Measurements from ENCODE around the gene HBM.
"Not testable (repeated sequence)": the region's sequence is repeated elsewhere in the genome, so short reads cannot be mapped to it uniquely, and the experiment has no call there.

The HBM gene

GRCh38 chr16:133716-134115 lies 32.1 kb upstream of the HBM start:
- Mint-ChIP-seq H3K36me3 (ENCODE audit: low read depth) (peaks cover 43% of the 10 kb centered on the region), H3K27me3 (no peaks in the 10 kb centered on the region), H3K27ac (no peak overlapping the region), H3K9me3 (no peaks in the 10 kb centered on the region), H3K4me3 (no peak overlapping the region), H3K4me1 (ENCODE audit: low read depth) (peaks cover 54% of the 10 kb centered on the region)
- no peak for DNase-seq

GRCh38 chr16:138049-138417 lies 27.7 kb upstream of the HBM start:
- Mint-ChIP-seq H3K27me3 (no peaks in the 10 kb centered on the region), H3K4me3 (peak overlapping the region; percentile 92), H3K4me1 (ENCODE audit: low read depth) (peaks cover 32% of the 10 kb centered on the region), H3K36me3 (ENCODE audit: low read depth) (peaks cover 29% of the 10 kb centered on the region), H3K9me3 (no peaks in the 10 kb centered on the region), H3K27ac (peak overlapping the region; percentile 91)
- peak; percentile 73 for DNase-seq

GRCh38 chr16:140175-140857 lies 25.5 kb upstream of the HBM start:
- Mint-ChIP-seq H3K27me3 (peaks cover 4% of the 10 kb centered on the region), H3K27ac (no peak overlapping the region), H3K9me3 (no peaks in the 10 kb centered on the region), H3K36me3 (ENCODE audit: low read depth) (peaks cover 15% of the 10 kb centered on the region), H3K4me3 (peak overlapping the region; percentile 34), H3K4me1 (ENCODE audit: low read depth) (peaks cover 17% of the 10 kb centered on the region)
- DNase-seq = no peak

GRCh38 chr16:142405-142967 lies 23.3 kb upstream of the HBM start:
- Mint-ChIP-seq H3K4me3 (no peak overlapping the region), H3K4me1 (ENCODE audit: low read depth) (peaks cover 4% of the 10 kb centered on the region), H3K27ac (no peak overlapping the region), H3K9me3 (no peaks in the 10 kb centered on the region), H3K36me3 (ENCODE audit: low read depth) (peaks cover 7% of the 10 kb centered on the region), H3K27me3 (peaks cover 4% of the 10 kb centered on the region)
- no peak for DNase-seq

GRCh38 chr16:143047-143446 lies 22.7 kb upstream of the HBM start:
- Mint-ChIP-seq H3K36me3 (ENCODE audit: low read depth) (peaks cover 4% of the 10 kb centered on the region), H3K4me1 (ENCODE audit: low read depth) (peaks cover 2% of the 10 kb centered on the region), H3K9me3 (no peaks in the 10 kb centered on the region), H3K27ac (no peak overlapping the region), H3K27me3 (peaks cover 4% of the 10 kb centered on the region), H3K4me3 (no peak overlapping the region)
- no peak for DNase-seq

- peaks cover 2% of the 10 kb centered on the region for H3K4me1 Mint-ChIP-seq (ENCODE audit: low read depth)
- H3K4me3 Mint-ChIP-seq = no peak overlapping the region
- H3K27ac Mint-ChIP-seq = no peak overlapping the region
Observed at GRCh38 chr16:143456-143855, 22.3 kb upstream of the HBM start.

GRCh38 chr16:144797-145252 lies 21.0 kb upstream of the HBM start:
- Mint-ChIP-seq H3K36me3 (ENCODE audit: low read depth) (no peaks in the 10 kb centered on the region), H3K9me3 (no peaks in the 10 kb centered on the region), H3K27ac (no peak overlapping the region), H3K4me1 (ENCODE audit: low read depth) (no peaks in the 10 kb centered on the region), H3K4me3 (no peak overlapping the region), H3K27me3 (peaks cover 19% of the 10 kb centered on the region)
- no peak for DNase-seq

More at GRCh38 chr16:143456-143855, 22.3 kb upstream of the HBM start:
- H3K27me3 Mint-ChIP-seq = peaks cover 7% of the 10 kb centered on the region
- no peak for DNase-seq
- H3K36me3 Mint-ChIP-seq (ENCODE audit: low read depth) = peaks cover 4% of the 10 kb centered on the region
- no peaks in the 10 kb centered on the region for H3K9me3 Mint-ChIP-seq

- no peaks in the 10 kb centered on the region for H3K4me1 Mint-ChIP-seq (ENCODE audit: low read depth)
- H3K27me3 Mint-ChIP-seq = peaks cover 28% of the 10 kb centered on the region
- DNase-seq = no peak
- H3K9me3 Mint-ChIP-seq = no peaks in the 10 kb centered on the region
- H3K27ac Mint-ChIP-seq = no peak overlapping the region
- H3K36me3 Mint-ChIP-seq (ENCODE audit: low read depth) = no peaks in the 10 kb centered on the region
- H3K4me3 Mint-ChIP-seq = no peak overlapping the region
Observed at GRCh38 chr16:146646-147045, 19.1 kb upstream of the HBM start.

- Mint-ChIP-seq H3K4me3 (no peak overlapping the region), H3K36me3 (ENCODE audit: low read depth) (no peaks in the 10 kb centered on the region), H3K4me1 (ENCODE audit: low read depth) (peaks cover under 1% of the 10 kb centered on the region), H3K9me3 (no peaks in the 10 kb centered on the region), H3K27ac (no peak overlapping the region), H3K27me3 (peaks cover 31% of the 10 kb centered on the region)
- no peak for DNase-seq
Observed at GRCh38 chr16:149024-149660, 16.6 kb upstream of the HBM start.

GRCh38 chr16:152141-153128 lies 13.3 kb upstream of the HBM start, which contains the start of gene HBZ:
Gene HBZ, plus strand, starts transcription at chr16:152644. Its CDS starts 266 bp downstream, at chr16:152910.
- H3K4me1 Mint-ChIP-seq (ENCODE audit: low read depth) = peaks cover 10% of the 10 kb centered on the region
- no peak within 1 kb of the TSS for H3K27ac Mint-ChIP-seq
- no peak within 1 kb of the TSS for H3K4me3 Mint-ChIP-seq
- no peak for DNase-seq
- H3K27me3 Mint-ChIP-seq = peaks cover 56% of the 10 kb centered on the region
- H3K9me3 Mint-ChIP-seq = no peaks in the 10 kb centered on the region
- no peaks in the 10 kb centered on the region for H3K36me3 Mint-ChIP-seq (ENCODE audit: low read depth)

- not testable (repeated sequence) for DNase-seq; H3K9me3 Mint-ChIP-seq; H3K27ac Mint-ChIP-seq; H3K4me1 Mint-ChIP-seq (ENCODE audit: low read depth); H3K36me3 Mint-ChIP-seq (ENCODE audit: low read depth); H3K4me3 Mint-ChIP-seq
- peaks cover 60% of the 10 kb centered on the region for H3K27me3 Mint-ChIP-seq
Observed at GRCh38 chr16:153129-153521, 12.7 kb upstream of the HBM start.

GRCh38 chr16:153550-154216 lies 12.1 kb upstream of the HBM start:
- DNase-seq; H3K4me3 Mint-ChIP-seq; H3K9me3 Mint-ChIP-seq; H3K27ac Mint-ChIP-seq; H3K36me3 Mint-ChIP-seq (ENCODE audit: low read depth); H3K4me1 Mint-ChIP-seq (ENCODE audit: low read depth): not testable (repeated sequence)
- peaks cover 58% of the 10 kb centered on the region for H3K27me3 Mint-ChIP-seq

GRCh38 chr16:154217-155030 lies 11.4 kb upstream of the HBM start:
- Mint-ChIP-seq H3K4me1 (ENCODE audit: low read depth) (peaks cover 10% of the 10 kb centered on the region), H3K4me3 (peak overlapping the region; percentile 67), H3K9me3 (no peaks in the 10 kb centered on the region), H3K27me3 (peaks cover 57% of the 10 kb centered on the region), H3K27ac (no peak overlapping the region), H3K36me3 (ENCODE audit: low read depth) (no peaks in the 10 kb centered on the region)
- peak; percentile 53 for DNase-seq
